GM11168 (cell line): ENCODE measurements around the gene NR1I3.
"Not testable (repeated sequence)": the region's sequence is repeated elsewhere in the genome, so short reads cannot be mapped to it uniquely, and the experiment has no call there.

ENCODE experiments used
- in situ Hi-C: fragments of 300-500 bp; cut with MboI; formaldehyde crosslinking; loops from one replicate; pipeline ENCODE4 v1.12.0; 2022; ENCODE audit warnings: low sequenced_read_pairs; ENCODE audit not compliant: unreplicated experiment

The NR1I3 gene

GRCh38 chr1:161251579-161251978 is 13.6 kb upstream of the NR1I3 start:
- in situ Hi-C loops: no loop called here

- in situ Hi-C loops: no loop called here
These were observed 12.8 kb upstream of the NR1I3 start for GRCh38 chr1:161250829-161251228.

GRCh38 chr1:161250100-161250499 is 12.1 kb upstream of the NR1I3 start:
- in situ Hi-C loops: not testable (repeated sequence)

- in situ Hi-C loops: no loop called here
These were observed 6.9 kb upstream of the NR1I3 start for GRCh38 chr1:161244888-161245287.

- in situ Hi-C loops: no loop called here
These were observed 4.3 kb upstream of the NR1I3 start for GRCh38 chr1:161242313-161242712.

- in situ Hi-C loops: no loop called here
These were observed 3.7 kb upstream of the NR1I3 start for GRCh38 chr1:161241682-161242081.

GRCh38 chr1:161235957-161236775 is 1.8 kb downstream of the NR1I3 start:
- in situ Hi-C loops: no loop called here

GRCh38 chr1:161233102-161233501 is 4.9 kb downstream of the NR1I3 start:
- in situ Hi-C loops: no loop called here

- in situ Hi-C loops: no loop called here
These were observed 7.2 kb downstream of the NR1I3 start for GRCh38 chr1:161230762-161231161.

GRCh38 chr1:161229896-161230295 is 8.1 kb downstream of the NR1I3 start:
- in situ Hi-C loops: loop anchor here (5.0 to 10.0 kb wide), 2 partner anchors 62 to 145 kb away; no protein-coding TSS in a partner anchor

- in situ Hi-C loops: loop anchor here (5.0 to 10.0 kb wide), 2 partner anchors 64 to 147 kb away; no protein-coding TSS in a partner anchor
These were observed 10.0 kb downstream of the NR1I3 start for GRCh38 chr1:161228032-161228431.

- in situ Hi-C loops: loop anchor here (5.0 to 10.0 kb wide), 2 partner anchors 65 to 147 kb away; no protein-coding TSS in a partner anchor
These were observed 10.7 kb downstream of the NR1I3 start for GRCh38 chr1:161227196-161227871.

- in situ Hi-C loops: loop anchor here (5.0 to 10.0 kb wide), 2 partner anchors 66 to 148 kb away; no protein-coding TSS in a partner anchor
These were observed 11.2 kb downstream of the NR1I3 start for GRCh38 chr1:161226759-161227158.

- in situ Hi-C loops: loop anchor here (5.0 to 10.0 kb wide), 2 partner anchors 66 to 148 kb away; no protein-coding TSS in a partner anchor
These were observed 11.7 kb downstream of the NR1I3 start for GRCh38 chr1:161226320-161226711.

GRCh38 chr1:161225534-161226319 is 12.3 kb downstream of the NR1I3 start, which contains the start of gene TOMM40L:
TOMM40L (plus strand) TSS chr1:161226060; CDS start chr1:161226490, 430 bp downstream.
- in situ Hi-C loops: loop anchor here (5.0 to 10.0 kb wide), 2 partner anchors 67 to 149 kb away; no protein-coding TSS in a partner anchor

- in situ Hi-C loops: loop anchor here (5.0 to 10.0 kb wide), 2 partner anchors 67 to 150 kb away; no protein-coding TSS in a partner anchor
These were observed 12.8 kb downstream of the NR1I3 start for GRCh38 chr1:161225178-161225533.

GRCh38 chr1:161224695-161225087 is 13.3 kb downstream of the NR1I3 start:
- in situ Hi-C loops: loop anchor here (5.0 to 10.0 kb wide), 2 partner anchors 68 to 150 kb away; no protein-coding TSS in a partner anchor

- in situ Hi-C loops: loop anchor here (10.0 kb wide), 1 partner anchor 151 kb away; no protein-coding TSS in a partner anchor
These were observed 14.0 kb downstream of the NR1I3 start for GRCh38 chr1:161223805-161224694.
